Duodenal mucosa (tissue), 2 donors: ENCODE data around the gene TRIM7.
"Not testable (repeated sequence)": the region's sequence is repeated elsewhere in the genome, so short reads cannot be mapped to it uniquely, and the experiment has no call there.

Experiments
- H3K27ac ChIP-seq: one replicate; pipeline ENCODE4 v1.7.0; 2013; ENCODE audit warnings: low read depth, low read length
- H3K27me3 ChIP-seq, 2 donors: one replicate each; pipeline ENCODE4 v1.7.0; 2013; ENCODE audit warnings: low read length in 2 of 2, control low read depth in 1 of 2; ENCODE audit not compliant: insufficient read depth in 2 of 2, control insufficient read depth in 1 of 2
- H3K36me3 ChIP-seq, 2 donors: one replicate each; pipeline ENCODE4 v1.7.0; 2013; ENCODE audit warnings: low read length in 2 of 2, control low read depth in 1 of 2; ENCODE audit not compliant: insufficient read depth in 2 of 2, control insufficient read depth in 1 of 2
- H3K4me1 ChIP-seq, 2 donors: one replicate each; pipeline ENCODE4 v1.7.0; 2013; ENCODE audit warnings: low read length in 2 of 2, control low read depth in 1 of 2; ENCODE audit not compliant: insufficient read depth in 2 of 2, control insufficient read depth in 1 of 2
- H3K4me3 ChIP-seq, 2 donors: one replicate each; pipeline ENCODE4 v1.7.0; 2013; ENCODE audit warnings: low read length in 2 of 2, low read depth in 1 of 2
- H3K9ac ChIP-seq, 2 donors: one replicate each; pipeline ENCODE4 v1.7.0; 2013; ENCODE audit warnings: low read length in 2 of 2, low read depth in 1 of 2
- H3K9me3 ChIP-seq, 2 donors: one replicate each; pipeline ENCODE4 v1.7.0; 2013; ENCODE audit warnings: low read length in 2 of 2, control low read depth in 1 of 2; ENCODE audit not compliant: control insufficient read depth in 1 of 2

Gene TRIM7

DNA sequence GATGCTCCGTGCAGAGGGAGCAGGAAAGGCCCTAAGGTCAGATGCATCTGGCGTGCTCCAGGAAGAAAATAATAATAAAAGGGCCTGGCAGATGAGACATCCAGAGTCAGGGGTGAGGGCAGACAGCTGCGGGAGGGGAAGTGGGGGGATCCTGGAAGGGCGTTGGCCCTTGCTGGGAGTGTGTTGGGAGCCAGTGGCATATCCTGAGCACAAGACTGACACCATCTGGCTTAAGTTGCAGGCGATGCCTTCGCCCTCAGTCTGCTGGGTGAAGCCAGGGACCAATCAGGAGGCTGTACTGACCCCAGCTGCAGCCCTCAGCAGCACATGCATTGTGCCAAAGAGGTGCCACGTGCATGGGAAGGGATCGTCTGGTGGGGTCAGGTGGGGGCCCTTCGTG, 53.9 kb downstream of the TRIM7 start:
- H3K9ac ChIP-seq = no peak overlapping the region
- H3K4me3 ChIP-seq = no peak overlapping the region
- peaks cover 3 to 6% of the 10 kb centered on the region in 2 donors for H3K27me3 ChIP-seq
- no peak overlapping the region for H3K27ac ChIP-seq
- no peaks in the 10 kb centered on the region for H3K9me3 ChIP-seq
- no peaks in the 10 kb centered on the region for H3K36me3 ChIP-seq
- no peaks in the 10 kb centered on the region for H3K4me1 ChIP-seq

- H3K27ac ChIP-seq = no peak overlapping the region
- no peak overlapping the region for H3K9ac ChIP-seq
- no peaks in the 10 kb centered on the region for H3K9me3 ChIP-seq
- no peak overlapping the region for H3K4me3 ChIP-seq
- H3K4me1 ChIP-seq = no peaks in the 10 kb centered on the region
- no peaks in the 10 kb centered on the region for H3K36me3 ChIP-seq
- peaks cover 3 to 6% of the 10 kb centered on the region in 2 donors for H3K27me3 ChIP-seq
These were observed 54.9 kb downstream of the TRIM7 start for GRCh38 chr5:181149806-181150733.

DNA sequence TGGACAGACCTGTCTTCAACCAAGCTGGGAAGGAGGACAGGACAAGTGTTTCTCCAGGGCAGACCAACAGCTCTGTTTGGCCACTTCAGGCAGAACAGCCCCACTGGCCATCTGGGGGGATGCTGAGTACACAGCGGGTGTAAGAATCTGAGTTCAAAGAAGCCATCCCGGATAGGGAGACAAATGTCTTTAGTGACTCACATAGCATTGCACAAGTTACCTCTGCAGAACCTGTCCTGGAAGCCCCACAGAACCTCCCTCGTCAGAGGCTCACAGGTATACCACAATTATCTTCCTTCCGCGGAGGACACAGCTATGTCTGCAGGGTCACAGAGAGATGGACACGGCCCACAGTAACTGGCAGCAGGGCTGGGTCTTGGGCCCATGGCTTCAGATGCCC, 55.6 kb downstream of the TRIM7 start:
- Histone ChIP-seq H3K9me3 (no peaks in the 10 kb centered on the region), H3K4me3 (no peak overlapping the region)

DNA sequence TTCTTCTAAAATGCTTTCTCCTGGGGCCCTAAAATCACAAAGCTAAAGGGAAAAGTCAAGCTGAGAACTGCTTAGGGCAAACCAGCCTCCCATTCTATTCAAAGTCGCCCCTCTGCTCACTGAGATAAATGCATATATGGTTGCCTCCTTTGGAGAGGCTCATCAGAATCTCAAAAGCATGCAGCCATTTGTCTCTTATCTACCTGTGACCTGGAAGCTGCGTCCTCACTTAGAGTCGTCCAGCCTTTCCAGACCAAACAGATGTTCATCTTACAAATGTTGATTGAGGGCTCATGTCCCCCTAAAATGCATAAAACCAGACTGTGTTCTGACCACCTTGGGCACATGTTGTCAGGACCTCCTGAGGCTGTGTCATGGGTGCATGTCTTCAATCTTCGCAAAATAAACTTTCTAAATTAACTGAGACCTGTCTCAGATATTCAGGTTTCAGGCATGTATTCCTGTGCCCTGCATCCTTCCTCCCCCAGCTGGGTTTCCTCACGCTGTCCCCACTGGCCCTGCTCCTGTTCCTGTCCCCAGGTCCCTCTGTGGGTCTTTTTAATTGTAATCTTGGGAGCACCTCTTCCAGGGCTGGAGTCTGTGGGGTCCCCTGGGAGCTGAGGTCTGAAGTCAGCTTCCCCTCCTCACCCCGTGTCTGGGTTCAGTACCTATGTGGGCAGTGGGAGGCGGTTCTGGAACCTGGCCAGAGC, 57.9 kb downstream of the TRIM7 start, which contains the start of gene OR2V2:
TSS of gene OR2V2 (plus strand) at position 660 of the 710 bp plus-strand sequence. CDS start 7,357 bp downstream, outside the sequence.
- H3K27me3 ChIP-seq, H3K4me3 ChIP-seq, H3K4me1 ChIP-seq, H3K27ac ChIP-seq, H3K9ac ChIP-seq, H3K36me3 ChIP-seq, H3K9me3 ChIP-seq: not testable (repeated sequence)

More for the DNA sequence above, 55.6 kb downstream of the TRIM7 start:
- Histone ChIP-seq H3K4me1 (no peaks in the 10 kb centered on the region), H3K9ac (no peak overlapping the region), H3K27me3 (peaks cover 3 to 6% of the 10 kb centered on the region in 2 donors), H3K27ac (no peak overlapping the region), H3K36me3 (no peaks in the 10 kb centered on the region)

DNA sequence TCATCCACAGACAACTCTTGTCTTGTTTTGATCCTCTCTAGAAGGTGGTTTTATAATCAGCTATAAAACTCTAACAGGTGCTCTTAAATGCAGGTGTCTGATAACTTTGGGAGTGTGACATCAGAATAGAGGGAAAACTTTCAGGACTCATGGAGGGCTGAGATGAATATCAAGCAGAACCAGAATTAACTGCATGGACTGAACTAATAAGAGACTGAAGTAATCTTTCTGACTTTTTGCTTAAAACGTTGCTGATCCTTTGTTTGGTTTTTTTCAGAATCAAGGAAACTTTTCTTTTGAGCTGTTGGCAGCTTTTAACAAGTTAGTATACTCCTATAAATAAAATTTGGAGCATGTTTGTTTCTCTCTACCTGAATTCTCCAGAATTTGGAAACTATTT, 59.9 kb downstream of the TRIM7 start:
- no peaks in the 10 kb centered on the region for H3K36me3 ChIP-seq
- no peaks in the 10 kb centered on the region for H3K4me1 ChIP-seq
- no peaks in the 10 kb centered on the region for H3K27me3 ChIP-seq

More for the DNA sequence above, 59.9 kb downstream of the TRIM7 start:
- no peak overlapping the region for H3K4me3 ChIP-seq
- H3K9ac ChIP-seq = no peak overlapping the region
- no peaks in the 10 kb centered on the region for H3K9me3 ChIP-seq
- no peak overlapping the region for H3K27ac ChIP-seq
